Measurements from ENCODE around the gene SLF2. TPM values are rescaled to one million over a fixed set of nuclear protein-coding genes. Genes with fewer than 3 reads are reported as not detected.

The SLF2 gene
- total RNA-seq, 2 donors from 2014 or later: 31.5 to 38.9 TPM

DNA sequence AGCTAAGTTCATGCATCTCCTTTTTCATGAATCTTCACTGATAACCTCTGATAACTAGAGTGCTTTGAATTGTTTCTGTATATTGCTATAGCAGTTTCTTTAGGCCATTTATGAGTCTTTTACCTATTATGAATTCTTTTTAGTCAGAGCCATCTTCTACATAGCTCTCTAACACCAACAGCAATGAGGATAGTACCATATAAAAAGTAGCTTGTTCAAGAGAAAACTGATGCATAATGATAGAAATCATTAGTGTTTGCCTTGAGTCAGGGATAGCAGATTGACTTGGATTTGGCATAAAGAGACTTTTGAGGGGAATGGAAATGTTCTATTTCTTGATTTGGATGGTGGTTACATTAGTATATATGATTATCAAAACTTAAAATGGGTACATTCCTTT, 30.7 kb downstream of the SLF2 start:
- H3K36me3 Mint-ChIP-seq (ENCODE audit: low read depth): peaks cover 61% of the 10 kb centered on the region
- no peak overlapping the region for H3K4me3 Mint-ChIP-seq
- no peaks in the 10 kb centered on the region for H3K27me3 ChIP-seq (ENCODE audit: control insufficient read depth, insufficient read depth, low read length, poor library complexity, severe bottlenecking)
- DNase-seq: no peak
- no peaks in the 10 kb centered on the region for H3K27me3 Mint-ChIP-seq (ENCODE audit: insufficient read depth)
- TF ChIP-seq, protein P1, sequence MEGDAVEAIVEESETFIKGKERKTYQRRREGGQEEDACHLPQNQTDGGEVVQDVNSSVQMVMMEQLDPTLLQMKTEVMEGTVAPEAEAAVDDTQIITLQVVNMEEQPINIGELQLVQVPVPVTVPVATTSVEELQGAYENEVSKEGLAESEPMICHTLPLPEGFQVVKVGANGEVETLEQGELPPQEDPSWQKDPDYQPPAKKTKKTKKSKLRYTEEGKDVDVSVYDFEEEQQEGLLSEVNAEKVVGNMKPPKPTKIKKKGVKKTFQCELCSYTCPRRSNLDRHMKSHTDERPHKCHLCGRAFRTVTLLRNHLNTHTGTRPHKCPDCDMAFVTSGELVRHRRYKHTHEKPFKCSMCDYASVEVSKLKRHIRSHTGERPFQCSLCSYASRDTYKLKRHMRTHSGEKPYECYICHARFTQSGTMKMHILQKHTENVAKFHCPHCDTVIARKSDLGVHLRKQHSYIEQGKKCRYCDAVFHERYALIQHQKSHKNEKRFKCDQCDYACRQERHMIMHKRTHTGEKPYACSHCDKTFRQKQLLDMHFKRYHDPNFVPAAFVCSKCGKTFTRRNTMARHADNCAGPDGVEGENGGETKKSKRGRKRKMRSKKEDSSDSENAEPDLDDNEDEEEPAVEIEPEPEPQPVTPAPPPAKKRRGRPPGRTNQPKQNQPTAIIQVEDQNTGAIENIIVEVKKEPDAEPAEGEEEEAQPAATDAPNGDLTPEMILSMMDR (conservative IDR thresholded peaks at IDR 0.05): no peak
- H3K4me1 ChIP-seq (ENCODE audit: control insufficient read depth, insufficient read depth, low read length): no peaks in the 10 kb centered on the region
- no peak overlapping the region for H3K27ac ChIP-seq (ENCODE audit: low read depth, low read length)
- H3K4me1 Mint-ChIP-seq: no peaks in the 10 kb centered on the region
- H3K9me3 Mint-ChIP-seq: no peaks in the 10 kb centered on the region
- H3K9ac ChIP-seq (ENCODE audit: extremely low read depth, low read length, poor library complexity, severe bottlenecking): no peak overlapping the region
- H3K27ac Mint-ChIP-seq: no peak overlapping the region
- H3K9me3 ChIP-seq (ENCODE audit: control insufficient read depth, low read length): no peaks in the 10 kb centered on the region
- peaks cover 85% of the 10 kb centered on the region for H3K36me3 ChIP-seq (ENCODE audit: control insufficient read depth, insufficient read depth, low read length)
- no peak overlapping the region for H3K4me3 ChIP-seq (ENCODE audit: low read length)

DNA sequence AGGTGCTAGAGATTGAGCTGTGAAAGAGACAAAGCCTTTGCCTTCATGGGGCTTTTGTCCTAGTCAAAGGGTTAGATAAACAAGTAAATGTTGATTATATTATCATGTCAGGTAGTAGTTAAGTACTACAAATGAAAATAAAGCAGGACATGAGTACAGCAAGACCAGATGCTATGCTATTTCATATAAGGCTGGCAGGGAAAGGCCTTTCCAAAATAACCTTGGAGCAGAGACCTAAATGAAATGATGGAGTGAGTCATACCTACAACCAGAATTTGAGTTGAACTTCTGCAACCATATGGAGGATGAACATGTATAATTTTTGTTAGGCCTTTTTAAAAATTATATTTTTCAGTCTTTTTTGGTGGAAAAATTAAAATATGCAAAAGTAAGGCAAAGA, 33.0 kb downstream of the SLF2 start:
- H3K9ac ChIP-seq (ENCODE audit: extremely low read depth, low read length, poor library complexity, severe bottlenecking): no peak overlapping the region
- no peaks in the 10 kb centered on the region for H3K4me1 ChIP-seq (ENCODE audit: control insufficient read depth, insufficient read depth, low read length)
- H3K4me3 ChIP-seq (ENCODE audit: low read length): no peak overlapping the region
- TF ChIP-seq, protein P1 (conservative IDR thresholded peaks at IDR 0.05): no peak
- no peaks in the 10 kb centered on the region for H3K9me3 ChIP-seq (ENCODE audit: control insufficient read depth, low read length)
- no peaks in the 10 kb centered on the region for H3K9me3 Mint-ChIP-seq
- no peaks in the 10 kb centered on the region for H3K27me3 Mint-ChIP-seq (ENCODE audit: insufficient read depth)
- peaks cover 61% of the 10 kb centered on the region for H3K36me3 Mint-ChIP-seq (ENCODE audit: low read depth)
- H3K27ac Mint-ChIP-seq: no peak overlapping the region
- no peaks in the 10 kb centered on the region for H3K27me3 ChIP-seq (ENCODE audit: control insufficient read depth, insufficient read depth, low read length, poor library complexity, severe bottlenecking)
- no peak for DNase-seq
- H3K36me3 ChIP-seq (ENCODE audit: control insufficient read depth, insufficient read depth, low read length): peaks cover 90% of the 10 kb centered on the region
- H3K4me3 Mint-ChIP-seq: no peak overlapping the region
- no peaks in the 10 kb centered on the region for H3K4me1 Mint-ChIP-seq
- no peak overlapping the region for H3K27ac ChIP-seq (ENCODE audit: low read depth, low read length)

DNA sequence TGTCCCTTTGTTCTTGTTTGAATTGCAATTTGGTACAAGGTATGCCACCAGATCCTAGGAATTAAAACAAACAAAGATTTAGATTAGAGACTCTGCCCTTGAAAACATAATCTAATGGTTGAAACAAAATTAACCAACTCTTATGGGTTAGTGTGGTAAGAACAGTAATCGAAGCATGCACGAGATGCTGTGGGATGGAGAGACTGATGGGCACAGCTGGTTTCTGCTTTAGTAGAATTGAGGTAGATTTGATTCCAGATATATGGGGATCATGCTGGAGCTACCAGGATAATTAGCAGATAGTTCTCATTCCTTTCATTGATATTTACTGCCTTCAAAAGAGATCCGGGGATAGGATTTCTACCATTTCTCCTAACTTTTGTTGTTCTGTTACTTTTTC, 36.2 kb downstream of the SLF2 start:
- Histone ChIP-seq H3K36me3 (ENCODE audit: control insufficient read depth, insufficient read depth, low read length) (peaks cover 74% of the 10 kb centered on the region), H3K9ac (ENCODE audit: extremely low read depth, low read length, poor library complexity, severe bottlenecking) (no peak overlapping the region)
- TF ChIP-seq, protein P1 (conservative IDR thresholded peaks at IDR 0.05): no peak

More for the DNA sequence above, 36.2 kb downstream of the SLF2 start:
- H3K4me3 ChIP-seq (ENCODE audit: low read length): no peak overlapping the region
- no peak for DNase-seq
- no peak overlapping the region for H3K27ac Mint-ChIP-seq
- no peak overlapping the region for H3K27ac ChIP-seq (ENCODE audit: low read depth, low read length)
- no peaks in the 10 kb centered on the region for H3K4me1 Mint-ChIP-seq
- no peak overlapping the region for H3K4me3 Mint-ChIP-seq
- H3K27me3 Mint-ChIP-seq (ENCODE audit: insufficient read depth): no peaks in the 10 kb centered on the region
- H3K36me3 Mint-ChIP-seq (ENCODE audit: low read depth): peaks cover 52% of the 10 kb centered on the region
- H3K9me3 Mint-ChIP-seq: no peaks in the 10 kb centered on the region
- 91 to 100% methylated on average over 1 to 3 of the region's 3 CpGs for WGBS, 2 experiments (ENCODE audit: insufficient coverage in 1 of 2, insufficient read length in 1 of 2)
- no peaks in the 10 kb centered on the region for H3K4me1 ChIP-seq (ENCODE audit: control insufficient read depth, insufficient read depth, low read length)
- H3K27me3 ChIP-seq (ENCODE audit: control insufficient read depth, insufficient read depth, low read length, poor library complexity, severe bottlenecking): no peaks in the 10 kb centered on the region
- no peaks in the 10 kb centered on the region for H3K9me3 ChIP-seq (ENCODE audit: control insufficient read depth, low read length)
